Measurements from ENCODE around the gene PHKB.
"Not testable (repeated sequence)": the region's sequence is repeated elsewhere in the genome, so short reads cannot be mapped to it uniquely, and the experiment has no call there.

PHKB gene

DNA sequence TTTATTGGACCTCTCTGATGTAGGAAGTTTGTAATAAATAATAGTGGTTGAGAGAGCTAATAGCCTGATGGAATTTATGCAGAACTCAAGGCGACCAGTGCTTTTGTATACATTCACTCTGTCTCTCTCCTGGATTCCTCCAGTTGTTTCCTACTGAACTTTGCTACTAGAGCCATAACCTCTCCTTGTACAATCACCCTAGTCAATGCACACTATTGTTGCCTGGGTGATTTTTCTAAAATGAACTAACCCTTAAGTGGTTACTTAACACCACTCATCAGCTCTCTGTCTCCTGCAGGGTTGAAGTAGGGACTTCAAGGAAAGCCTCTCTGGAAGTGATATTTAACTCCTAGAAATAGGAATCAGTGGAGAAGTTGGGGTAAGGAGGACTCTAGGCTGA, 9.7 kb downstream of the PHKB start:
- no peak for DNase-seq

DNA sequence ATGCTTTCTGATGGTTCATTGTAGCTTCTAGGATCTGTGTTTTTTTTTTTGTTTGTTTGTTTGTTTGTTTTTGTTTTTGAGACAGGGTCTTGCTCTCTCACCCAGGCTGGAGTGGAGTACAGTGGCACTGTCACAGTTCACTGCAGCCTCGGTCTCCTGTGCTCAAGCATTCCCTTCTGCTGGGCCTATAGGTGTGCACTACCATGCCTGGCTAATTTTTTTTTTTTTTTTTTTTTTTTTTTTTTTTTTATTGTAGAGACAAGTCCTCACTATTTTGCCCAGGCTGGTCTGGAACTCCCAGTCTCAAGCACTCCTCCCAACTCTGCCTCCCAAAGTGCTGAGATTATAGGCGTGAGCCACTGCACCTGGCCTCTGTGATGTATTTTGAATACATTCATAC, 11.9 kb downstream of the PHKB start:
- DNase-seq: not testable (repeated sequence)

DNA sequence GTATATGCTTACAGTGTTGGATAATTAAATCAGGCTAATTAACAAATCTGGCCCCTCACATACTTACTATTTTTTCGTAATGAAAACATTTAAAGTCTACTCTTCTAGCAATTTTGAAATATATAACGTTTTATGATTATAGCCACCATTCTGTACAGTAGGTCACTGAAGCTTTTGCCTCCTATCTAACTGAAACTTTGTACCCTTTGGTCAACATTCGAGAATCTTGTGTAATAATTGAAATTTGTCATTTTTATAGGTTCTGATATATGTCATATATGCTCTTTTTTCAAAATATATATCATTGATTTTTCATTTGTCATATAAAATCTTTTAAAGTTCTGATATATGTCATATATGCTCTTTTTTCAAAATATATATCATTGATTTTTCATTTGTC, 12.7 kb downstream of the PHKB start:
- no peak for DNase-seq

DNA sequence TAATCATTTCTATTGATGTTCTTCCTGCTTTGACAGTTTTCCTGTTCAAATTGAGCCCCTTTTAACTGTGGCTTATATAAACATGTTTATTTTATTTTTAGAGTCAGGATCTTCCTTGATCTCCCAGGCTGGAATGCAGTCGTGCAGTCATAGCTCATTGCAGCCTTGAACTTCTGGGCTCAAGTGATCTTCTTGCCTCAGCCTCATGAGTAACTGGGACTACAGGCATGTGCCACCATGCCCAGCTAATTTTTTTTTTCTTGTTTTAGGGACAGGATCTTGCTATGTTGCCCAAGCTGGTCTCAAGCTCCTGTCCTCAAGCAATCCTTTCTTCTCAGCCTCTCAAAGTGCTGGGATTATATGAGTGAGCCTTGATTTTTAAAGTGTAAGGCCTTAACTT, 14.7 kb downstream of the PHKB start:
- DNase-seq: no peak

DNA sequence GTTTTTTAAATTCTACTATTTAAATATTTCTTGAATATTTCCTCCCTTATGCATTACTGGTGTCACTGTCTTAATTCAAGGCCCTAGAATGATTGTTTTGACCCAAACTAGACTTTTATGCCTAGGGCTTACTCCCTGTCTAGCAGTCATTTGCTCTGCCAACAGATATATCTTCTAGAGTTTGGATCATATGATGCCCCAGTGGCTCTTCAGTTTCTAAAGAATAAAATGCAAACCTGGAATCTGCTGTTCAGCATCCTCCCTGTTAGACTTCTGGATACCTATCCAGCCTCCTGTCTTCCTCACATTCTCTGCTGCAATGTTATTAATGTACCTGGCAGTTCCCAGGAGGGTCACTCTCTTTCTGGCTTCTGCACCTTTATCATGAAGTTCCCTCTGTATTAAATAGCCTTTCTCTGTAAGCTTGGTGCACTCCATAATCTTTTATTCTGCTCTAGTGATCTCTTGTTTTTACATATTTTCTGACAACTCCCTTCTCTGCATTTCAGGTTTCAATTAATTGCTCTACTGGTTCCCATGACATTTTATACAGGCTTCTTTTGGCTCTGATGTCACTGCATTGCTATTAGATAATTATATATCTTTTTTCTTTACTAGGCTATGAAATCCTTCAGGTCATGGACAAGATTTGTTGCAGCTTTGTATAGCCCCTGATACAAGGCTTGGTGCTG, 15.7 kb downstream of the PHKB start:
- no peak for DNase-seq

DNA sequence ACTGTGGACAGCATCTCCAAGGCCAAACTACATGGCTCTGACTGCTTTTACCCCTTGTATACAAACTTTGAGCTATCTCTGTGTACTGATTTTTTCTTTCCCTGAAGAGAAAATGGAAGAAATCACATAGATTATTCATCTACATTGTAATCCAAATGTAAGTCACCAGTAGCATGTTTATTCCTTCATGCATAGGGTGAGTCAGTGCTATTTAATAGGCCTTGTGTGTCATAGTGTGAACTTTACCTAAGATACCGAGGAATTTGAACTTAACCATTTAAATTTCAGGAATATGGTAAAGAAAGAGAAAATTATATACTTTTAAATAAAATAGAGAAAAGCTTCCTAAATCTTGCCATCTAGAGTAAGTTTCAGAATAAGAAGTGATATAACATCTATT, 16.5 kb downstream of the PHKB start:
- DNase-seq: no peak

DNA sequence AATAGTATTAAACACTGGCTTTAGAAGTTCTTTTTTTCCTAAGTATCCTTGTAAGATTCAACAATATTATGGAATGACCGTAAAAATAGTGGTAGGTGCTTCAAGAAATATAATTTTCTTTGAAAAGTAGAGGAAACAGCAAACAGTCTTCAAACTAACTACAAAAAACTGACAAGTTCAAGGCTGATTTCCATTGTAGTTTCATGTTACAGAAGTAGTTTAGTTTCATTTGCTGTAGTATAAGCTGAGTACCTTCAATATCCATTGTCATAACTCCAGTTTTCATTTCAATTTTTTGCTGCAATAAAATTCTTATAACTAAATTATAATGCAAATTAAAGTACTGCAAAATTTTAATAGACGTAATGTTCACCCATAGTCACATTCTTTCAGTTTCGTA, 19.3 kb downstream of the PHKB start:
- DNase-seq: no peak

DNA sequence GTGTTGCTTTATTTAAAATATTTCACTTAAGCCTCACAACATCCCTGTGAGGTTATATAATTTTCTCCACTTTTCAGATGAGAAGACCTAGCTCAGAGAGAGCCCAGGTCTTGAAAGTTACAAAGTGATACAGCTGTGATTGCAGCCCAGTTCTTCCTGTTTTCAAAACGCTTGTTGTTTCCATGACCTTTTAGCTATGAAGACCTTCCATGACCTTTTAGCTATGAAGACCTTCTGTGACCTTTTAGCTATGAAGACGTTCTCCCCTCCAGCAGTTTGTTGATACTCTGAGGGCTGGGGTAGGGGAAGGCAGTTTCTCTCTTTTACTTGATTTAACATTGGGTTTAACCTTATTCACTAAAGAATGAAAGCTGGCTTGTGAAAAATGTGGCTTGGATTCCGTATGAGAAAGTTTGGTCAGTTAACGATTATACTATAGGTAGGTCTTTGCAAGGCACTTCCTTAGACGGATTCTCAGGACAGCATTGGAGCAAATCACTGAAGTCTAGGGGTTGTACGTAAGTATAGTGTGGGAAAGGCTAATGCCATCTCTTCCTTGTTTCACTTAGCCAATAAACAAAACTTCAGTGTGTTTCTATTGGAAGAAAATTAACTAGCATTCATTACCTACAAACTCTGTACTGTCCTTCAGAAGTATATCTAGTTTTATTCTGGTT, 20.7 kb downstream of the PHKB start:
- no peak for DNase-seq

DNA sequence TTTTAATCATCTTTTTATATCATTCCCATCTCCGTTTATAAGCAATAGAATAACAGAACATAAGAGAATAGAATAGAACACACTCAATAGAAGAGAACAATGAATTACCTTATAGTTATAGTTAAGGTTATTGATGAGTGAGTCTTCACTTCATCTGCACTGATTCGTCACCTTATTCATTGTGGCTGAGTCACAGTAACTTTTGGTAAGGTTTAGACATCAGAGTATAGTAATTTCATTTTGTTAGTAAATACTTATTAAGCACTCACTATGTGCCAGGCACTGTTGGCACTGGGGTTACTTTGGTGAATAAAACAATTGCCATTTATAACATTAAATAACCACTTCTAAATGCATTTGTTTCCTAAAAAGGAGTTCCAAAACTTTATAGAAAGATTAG, 22.5 kb downstream of the PHKB start:
- no peak for DNase-seq

DNA sequence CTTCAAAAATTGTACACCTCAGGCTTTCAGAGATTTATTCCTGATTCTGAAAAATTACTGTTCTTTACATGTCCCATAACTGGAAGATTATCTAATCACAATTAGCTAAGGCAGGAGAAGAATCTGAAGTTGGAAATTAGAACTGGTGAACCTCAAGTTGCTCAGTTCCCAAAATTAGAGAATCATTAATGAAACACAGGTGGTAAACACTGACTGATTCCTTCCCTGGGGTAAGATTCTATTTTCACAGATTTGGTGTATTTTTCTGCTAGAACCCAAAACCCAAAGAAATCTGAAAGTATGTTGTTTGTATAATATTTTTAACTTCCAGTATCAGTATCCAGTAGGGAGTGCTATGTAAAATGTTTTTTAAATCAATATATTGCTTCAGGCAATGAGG, 25.7 kb downstream of the PHKB start:
- DNase-seq: no peak

DNA sequence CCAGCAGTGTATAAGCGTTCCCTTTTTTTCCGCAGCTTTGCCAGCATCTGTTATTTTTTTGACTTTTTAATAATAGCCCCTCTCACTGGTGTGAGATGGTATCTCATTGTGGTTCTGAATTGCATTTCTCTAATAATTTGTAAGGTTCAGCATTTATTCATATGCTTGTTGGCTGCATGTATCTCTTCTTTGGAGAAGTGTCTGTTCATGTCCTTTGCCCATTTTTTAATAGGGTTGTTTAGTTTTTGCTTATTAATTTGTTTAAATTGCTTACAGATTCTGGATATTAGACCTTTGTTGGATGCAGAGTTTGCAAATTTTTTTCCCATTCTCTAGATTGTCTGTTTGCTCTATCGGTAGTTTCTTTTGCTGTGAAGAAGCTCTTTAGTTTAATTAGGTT, 26.9 kb downstream of the PHKB start:
- DNase-seq: no peak

DNA sequence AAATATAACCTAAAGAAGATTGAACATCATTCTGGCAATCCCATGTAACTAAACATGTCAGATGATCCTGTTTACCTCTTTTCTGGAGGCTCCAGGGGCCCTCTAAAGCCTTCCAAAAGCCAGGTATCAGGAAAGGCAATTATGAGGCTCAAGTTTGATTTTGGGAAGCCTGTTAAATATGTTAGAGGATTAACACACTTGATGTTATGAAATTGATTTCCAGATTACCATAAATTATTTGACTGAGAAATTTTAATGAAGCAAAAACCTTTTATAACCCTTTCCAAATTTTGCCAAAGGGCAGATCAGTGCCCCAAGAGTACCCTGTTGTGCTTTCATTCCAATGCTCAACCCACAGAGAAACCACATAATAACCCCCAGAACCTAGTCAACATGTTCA, 29.3 kb downstream of the PHKB start:
- no peak for DNase-seq

DNA sequence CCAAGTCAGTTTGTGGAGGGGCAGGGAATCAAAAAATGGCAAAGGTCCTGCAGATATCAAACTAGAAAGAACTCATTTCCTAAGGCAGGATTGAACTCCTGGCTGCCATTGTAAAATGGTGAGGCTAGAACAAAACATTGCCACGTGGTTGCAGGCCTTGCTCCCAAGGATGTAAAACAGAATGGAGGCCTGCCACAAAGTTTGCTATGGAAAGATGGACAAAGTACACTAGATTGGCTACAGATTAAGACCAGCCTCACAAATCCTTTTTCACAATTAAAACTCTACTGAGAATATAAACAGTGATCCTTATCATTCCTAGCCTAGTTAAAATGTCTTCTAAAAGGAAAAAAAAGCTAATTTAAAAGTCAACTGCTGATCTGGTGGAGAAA, 30.9 kb downstream of the PHKB start:
- DNase-seq: no peak

DNA sequence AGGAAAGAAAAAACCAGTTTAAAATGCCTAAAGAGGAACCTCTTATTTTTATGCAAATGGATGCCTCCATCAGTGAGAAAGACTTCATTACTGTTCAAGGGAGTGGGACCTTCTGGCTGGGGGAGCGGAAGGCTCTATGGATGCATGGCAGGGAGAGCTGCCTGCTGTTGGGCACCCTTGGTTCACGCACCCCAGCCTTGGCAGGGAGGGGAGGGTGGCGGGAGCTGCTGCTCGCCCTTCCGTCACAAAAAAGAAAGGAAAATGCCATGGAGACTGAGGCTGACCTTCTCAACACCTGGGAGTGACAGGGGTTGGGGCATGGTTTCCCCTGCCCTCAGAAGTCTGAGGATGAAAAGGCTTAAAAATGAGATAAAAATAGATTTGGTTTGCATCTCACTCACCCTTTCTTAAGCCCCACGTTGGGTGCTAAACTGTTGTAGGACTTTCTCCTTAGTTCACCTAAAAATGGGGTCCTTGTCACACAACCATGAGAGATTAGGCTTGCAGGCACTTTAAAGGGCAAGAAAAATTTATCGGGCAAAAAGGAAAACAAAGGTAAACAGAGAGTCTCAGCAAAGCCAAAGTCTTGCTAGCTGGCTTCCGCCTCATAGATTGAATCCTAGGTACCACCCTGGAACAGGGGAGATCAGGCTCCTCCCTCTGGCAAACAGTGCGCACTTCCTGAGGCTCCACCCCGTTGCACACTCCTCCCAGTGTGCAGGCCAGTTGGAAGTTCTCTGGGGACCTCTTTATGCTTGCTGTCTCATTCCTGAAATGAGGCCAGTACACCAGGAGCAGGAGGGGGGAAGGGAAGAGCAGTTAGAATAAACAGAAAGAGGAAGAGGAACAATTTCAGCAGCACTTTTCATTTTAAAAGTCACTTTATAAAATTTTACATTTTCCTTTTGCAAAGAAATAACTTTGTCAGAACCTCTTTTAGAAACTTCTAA, 31.6 kb downstream of the PHKB start:
- peak; percentile 87 for DNase-seq

DNA sequence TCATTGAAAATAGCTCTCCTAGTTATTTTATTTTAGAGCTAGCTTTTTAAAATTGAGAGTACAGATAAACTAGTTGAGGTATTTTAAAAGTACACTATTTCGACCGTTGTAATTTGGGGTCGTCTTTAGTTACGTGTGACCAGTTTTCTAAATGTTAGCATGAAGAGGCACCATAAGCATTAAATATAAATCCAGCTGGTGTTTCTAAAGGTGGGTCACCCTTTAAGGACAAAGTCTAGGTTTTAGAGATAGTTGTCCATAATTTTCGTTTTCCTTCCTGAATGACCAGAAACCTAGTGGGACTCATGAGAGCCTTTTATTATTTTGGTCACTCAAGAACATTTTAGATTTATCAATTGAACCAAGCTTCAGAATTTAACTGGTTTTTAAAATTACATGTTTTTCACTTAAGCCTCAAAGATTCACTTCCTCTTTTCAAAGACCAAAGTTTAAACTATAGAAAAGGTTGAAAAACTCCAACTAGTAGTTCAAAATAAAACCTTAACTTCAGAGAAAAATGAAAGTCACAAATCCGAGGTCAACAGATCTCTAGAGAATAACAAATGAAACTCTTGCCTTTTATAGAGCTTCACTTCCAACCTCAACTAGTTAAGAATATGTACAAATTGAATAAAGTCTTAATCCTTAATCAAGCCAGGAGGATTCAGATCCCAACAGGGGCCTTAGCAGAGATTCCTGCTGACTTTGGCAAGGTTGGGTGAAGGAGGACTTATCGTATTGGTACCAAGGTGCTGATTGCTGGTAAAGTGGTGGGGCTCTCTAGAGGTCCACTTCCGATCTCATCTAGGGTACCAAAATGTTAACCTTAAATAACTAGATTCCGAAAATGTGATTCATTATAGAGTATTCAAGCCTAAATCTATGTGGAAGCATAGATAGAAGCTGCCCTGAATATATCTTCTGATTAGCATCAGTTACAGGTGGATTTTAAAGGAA, 32.5 kb downstream of the PHKB start:
- peak; percentile 24 for DNase-seq

DNA sequence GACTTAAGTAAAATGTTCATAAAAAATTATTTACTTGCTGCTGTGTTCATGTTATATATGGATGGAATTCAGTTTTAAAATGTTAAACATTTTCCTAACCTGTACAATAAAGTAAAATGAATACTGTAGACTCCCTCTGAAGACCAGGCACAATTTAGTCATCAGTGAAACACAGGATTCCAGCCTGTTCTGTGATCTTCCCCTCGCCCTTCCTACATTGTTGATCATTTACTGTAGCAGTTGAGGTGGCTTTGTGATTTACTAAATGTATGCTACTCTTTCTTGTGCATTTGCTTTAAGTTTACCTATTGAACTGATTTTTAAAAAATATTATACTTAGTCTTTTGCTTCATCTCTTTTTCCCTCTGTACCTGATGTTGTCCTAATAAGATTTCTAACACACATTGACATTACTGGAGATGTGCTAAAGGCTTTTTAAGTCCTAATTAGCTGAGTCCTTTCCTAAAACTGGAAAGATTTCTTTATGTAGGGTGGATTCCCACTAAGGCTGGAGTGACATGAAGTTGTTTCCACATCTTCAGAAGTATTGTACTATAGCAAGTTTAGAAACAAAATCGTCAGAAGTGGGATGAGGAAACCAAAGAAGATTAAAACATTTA, 38.1 kb downstream of the PHKB start:
- no peak for DNase-seq

DNA sequence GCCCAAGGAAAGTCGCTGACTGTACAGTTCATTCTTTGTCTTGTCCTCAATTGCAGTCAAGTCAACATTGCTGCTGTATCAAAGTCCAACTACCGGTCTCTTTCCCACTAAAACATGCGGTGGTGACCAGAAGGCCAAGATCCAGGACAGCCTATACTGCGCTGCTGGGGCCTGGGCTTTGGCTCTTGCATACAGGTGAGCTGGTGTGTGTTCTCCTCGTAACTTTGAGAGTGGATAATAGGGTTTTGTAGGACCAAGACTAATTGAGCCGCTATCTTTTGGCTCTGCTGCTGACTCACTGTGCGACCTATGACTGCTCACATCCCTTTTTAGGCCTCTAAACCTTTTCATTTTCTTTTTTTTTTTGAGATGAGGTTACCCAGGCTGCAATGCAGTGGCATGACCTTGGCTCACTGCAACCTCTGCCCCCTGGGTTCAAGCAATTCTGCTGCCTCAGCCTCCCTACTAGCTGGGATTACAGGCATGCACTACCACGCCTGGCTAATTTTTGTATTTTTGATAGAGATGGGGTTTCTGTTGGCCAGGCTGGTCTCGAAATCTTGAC, 38.7 kb downstream of the PHKB start:
- no peak for DNase-seq

DNA sequence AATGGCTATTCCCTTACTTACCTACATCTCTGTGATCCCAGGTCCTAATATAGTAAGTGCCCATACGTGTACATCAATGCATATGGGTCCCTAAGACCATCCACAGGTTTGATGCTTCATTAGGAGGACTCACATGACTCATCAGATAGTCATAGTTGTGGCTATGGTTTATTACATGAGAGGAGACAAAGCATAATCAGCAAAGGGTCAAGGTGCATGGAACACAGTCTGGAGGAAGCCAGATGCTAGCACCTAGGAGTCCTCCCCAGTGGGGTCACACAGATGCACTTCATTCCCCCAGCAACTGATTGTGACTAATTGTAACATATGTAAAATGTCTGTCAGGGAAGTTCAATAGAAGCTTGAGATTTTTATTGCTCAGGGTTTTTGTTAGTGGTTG, 42.8 kb downstream of the PHKB start:
- no peak for DNase-seq

DNA sequence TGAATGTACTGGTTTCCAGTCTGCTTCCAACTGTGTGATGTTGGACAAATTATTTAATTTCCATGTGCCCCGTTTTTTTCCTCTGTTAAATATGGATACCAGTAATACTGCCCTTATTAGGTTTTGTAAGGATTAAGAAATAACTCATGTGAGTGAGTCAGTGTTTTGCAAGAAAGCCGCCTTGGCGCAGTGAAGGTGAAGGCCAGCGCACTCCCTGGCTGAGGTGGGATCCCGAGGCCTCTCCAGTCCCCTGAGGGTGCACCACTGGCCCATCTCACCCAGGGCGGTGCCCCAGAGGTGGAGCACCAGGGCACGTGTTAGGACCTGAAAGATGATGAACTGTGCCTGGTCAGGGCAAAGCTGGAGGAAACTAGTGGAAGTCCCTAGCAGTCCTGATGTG, 43.5 kb downstream of the PHKB start:
- DNase-seq: no peak

DNA sequence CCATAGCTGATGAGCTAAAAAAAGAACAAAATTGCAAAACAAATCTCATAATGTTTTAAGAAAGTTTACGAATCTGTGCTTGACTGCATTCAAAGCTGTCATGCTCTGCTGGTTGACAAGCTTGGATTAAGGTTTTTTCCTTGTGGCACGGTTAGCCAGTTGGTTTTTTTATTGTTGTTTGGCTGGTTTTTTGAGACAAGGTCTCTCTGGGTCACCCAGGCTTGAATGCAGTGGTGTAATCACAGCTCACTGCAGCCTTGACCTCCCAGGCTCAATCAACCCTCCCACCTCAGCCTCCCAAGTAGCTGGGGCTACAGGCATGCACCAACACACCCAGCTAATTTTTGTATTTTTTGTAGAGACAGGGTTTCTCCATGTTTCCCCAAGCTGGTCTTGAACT, 45.7 kb downstream of the PHKB start:
- DNase-seq: no peak

DNA sequence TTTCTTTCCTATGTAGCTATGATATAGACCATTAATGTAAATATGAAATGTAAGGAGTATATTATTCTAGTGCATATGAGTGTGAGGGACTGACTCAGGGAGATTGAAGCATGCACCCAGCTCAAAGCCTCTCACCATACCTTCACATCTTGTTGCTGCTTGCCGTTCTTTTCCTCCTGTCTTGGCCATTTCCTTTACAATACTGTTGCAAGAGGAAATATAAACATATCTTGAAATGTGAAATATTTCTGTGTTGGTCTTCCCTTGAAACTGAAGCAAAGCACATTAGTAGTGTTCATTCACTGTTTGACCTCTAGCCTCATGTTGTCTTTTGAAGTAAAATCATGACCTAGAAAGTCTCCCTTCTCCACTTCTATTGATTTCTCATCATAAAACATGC, 46.6 kb downstream of the PHKB start:
- DNase-seq: no peak

DNA sequence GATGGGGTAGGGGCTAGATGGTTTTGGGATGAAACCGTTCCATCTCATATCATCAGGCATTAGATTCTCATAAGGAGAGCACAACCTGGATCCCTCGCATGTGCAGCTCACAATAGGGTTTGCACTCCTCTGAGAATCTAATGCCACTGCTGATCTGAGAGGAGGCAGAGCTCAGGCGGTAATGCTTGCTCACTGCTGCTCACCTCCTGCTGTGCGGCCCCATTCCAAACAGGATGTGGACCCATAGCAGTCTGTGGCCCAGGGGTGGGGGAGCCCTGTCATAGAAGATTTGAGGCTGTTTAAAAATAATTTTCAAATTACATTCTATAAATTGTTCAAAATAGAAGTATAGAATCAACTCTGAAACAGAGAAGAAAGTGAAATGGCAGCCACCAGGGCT, 50.8 kb downstream of the PHKB start:
- no peak for DNase-seq

All from RPMI8226 (cell line).